Effector CD4-positive, alpha-beta T cell (primary cell): ENCODE data around the gene DHX32.

ENCODE experiments used
- DNase-seq: peaks from one replicate; pipeline ENCODE4 v3.0.0-alpha.2; 2020

Gene DHX32

DNA sequence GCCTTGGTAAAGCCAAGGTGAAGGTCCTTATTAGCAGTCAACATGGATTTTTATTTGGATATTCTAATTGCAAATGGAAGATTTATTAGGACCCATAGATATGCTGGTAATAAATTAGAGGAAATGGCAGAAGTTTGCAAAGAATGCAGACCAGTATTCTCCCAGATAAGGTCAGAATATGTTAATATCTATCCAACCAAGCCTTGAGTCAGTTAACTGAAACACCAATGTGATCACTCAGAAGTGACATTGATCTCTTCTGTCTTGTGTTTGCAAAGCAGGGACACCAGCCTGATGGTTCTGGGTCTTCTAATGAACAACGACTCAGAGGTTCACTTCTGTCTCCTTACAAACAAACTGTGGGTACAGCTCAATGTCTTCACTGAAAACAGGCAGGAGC is 79.5 kb downstream of the DHX32 start:
- no peak for DNase-seq

DNA sequence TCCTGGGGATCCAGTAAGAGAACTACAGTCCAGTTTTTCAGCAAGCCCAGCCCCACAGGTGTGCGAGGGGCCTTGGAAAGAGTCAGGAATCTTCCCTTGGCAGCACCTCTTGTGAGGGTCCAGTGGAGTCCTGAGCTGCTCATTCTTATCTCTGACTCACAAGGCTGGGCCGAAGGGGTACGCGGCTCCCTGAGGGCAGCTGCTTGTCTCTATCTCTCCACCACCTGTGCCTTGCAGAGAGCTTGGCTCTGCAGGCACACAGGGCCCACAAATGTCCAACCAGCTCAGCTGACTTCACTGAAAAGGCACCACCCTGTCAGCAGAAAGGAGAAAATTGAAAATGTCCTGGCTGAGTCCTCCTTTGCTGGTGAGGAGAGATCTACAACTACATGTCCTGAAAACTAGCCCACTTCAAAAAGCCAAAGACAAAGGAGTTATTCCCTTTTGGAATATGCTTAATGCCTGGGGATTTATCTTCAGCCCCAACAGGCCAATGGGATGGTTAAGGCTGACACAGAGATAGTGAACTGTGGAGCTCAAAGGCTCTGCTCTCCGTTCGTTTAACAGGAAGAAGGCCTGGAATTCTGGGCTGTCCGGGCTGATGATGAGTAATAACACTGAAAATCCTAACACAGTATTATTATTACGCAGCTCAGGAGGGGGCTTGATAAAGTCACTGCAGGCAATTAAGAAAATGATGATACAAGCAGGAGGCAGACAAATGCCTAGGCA is 81.5 kb downstream of the DHX32 start:
- DNase-seq, result no peak

DNA sequence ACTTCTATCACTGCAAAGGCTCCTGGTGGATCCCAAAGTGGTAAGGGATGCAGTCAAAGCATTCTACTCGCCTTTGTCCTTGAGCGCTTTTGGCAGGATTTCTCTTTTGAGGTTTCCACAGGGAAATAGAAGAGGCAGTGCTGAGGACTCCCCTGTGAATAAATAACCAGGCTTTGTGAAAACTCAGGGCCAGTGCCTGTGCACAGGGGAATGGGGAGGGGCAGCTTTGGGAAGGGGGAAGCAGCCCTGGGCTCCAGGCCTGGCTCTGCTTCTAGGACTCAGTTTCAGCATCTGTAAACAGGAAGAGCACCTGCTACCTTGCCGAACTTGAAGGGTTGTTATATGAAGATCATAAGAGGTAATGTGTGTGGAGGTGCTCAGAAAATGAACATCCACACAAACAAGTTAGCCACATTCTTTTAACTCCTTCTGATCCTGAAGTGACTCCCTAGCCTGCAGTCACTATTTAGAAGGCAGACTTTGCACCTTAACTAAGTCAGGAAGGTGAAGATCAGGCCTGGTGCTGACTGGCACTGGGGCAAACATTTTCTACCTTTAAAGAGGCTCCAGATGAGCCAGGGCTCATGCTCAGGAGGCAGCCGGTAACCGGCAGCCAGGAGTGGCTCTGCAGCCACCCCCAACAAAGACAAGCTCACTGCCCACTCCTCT is 83.0 kb downstream of the DHX32 start:
- DNase-seq, result no peak

DNA sequence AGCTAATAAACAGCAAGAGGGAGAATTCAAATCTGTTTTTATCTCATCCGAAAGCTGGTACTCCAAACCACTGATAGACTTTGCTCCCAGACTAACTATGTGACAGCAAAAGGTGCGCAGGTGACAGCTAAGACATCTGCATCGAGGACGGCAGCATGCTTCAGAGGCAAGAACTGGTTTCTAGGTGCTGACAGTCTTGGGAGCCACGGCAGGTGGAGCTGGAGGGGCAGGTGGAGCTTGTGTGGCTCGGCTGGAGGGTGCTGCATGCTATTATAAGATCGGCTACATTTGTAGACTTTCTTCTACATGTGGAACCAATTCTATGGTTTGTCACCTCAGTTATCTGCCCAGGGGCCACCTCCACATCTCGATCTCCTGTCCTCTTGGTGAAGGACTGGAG is 83.7 kb downstream of the DHX32 start:
- no peak for DNase-seq

DNA sequence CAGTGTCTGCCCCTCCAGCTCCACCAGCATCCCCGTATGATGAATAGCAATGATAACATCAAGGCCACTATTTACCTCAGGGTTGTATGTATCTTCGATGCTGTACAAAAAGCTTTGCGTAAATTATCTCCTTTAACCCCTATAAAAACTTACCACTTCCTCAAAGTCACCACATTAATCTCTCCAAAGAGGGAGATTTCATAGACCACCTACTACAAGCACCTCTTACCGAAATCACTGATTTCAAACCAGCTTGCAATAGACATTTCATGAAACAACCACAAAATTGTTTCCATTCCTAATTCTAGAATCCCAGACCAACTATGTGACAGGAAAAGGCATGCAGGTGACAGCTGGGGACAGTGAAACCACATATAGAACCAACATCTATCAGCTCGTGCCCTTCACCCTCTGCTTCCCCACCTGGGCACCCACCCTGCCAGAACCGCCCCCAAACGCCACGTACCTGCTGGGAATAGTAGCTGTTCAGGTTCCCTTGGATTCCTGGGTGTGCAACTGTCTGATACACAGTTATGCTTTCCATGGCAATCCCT is 85.4 kb downstream of the DHX32 start:
- DNase-seq, result no peak

DNA sequence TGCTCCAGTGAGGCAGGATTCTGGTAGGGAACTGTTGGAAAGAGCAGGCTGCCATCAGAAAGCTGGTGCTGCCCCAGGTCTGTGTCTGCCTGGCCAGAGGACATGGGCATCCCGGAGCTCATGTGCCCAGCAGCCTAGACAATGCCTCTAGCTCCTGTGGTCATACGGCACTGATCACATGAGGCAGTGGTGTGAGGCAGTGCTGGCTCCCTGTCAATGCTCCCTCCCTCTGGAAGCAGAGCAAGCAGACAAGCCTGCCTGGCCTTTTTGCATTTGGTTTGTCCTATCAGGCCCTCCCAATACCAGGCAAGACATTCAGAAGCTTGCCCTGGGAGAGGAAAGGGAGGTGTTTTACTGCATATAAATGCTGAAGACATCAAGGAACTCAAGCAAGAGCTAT is 86.0 kb downstream of the DHX32 start:
- no peak for DNase-seq

DNA sequence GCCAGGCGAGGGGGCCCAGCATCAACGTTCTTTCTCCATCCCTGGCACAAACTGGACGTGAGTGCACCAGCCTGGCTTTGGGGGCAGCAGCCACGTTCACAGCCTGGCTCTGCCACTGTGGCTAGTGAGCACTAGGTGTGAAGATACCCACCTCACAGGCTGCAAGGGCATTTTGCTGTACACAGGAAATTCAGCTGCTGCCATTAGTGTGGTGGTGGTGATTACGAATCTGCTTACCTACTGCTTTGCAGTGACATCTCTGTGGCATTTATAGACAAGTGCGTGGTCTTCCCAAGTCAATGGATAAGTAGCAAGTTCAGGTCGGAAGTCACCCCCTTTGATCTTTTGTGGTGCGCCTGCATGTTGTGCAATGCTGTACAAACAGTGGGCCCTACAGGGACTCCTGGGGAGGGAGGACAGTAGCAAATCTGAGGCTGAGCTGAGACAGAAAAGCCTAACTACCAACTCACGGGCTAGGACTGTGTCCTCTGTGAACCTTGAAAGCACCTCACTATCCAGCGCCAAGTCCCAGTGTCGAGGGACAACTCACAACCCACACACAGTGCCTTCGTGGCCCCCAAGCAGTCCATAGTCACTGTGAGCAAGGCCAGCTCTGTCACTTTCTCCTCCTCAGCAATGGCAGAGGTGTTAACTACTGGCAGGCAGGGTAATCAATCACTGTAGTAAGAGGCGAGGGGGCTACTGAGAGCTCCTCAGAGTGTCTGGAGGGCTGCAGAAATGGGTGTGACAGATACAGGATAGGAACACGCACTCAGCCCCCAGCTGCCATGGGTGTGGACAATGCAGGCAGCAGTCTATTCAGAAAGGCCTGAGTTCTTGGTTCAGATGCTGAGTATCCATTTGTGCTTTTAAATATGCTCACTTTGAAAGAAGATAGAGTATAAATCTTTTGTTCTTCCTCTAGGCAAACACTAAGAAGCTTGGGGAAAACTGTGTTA is 88.5 kb downstream of the DHX32 start:
- no peak for DNase-seq

DNA sequence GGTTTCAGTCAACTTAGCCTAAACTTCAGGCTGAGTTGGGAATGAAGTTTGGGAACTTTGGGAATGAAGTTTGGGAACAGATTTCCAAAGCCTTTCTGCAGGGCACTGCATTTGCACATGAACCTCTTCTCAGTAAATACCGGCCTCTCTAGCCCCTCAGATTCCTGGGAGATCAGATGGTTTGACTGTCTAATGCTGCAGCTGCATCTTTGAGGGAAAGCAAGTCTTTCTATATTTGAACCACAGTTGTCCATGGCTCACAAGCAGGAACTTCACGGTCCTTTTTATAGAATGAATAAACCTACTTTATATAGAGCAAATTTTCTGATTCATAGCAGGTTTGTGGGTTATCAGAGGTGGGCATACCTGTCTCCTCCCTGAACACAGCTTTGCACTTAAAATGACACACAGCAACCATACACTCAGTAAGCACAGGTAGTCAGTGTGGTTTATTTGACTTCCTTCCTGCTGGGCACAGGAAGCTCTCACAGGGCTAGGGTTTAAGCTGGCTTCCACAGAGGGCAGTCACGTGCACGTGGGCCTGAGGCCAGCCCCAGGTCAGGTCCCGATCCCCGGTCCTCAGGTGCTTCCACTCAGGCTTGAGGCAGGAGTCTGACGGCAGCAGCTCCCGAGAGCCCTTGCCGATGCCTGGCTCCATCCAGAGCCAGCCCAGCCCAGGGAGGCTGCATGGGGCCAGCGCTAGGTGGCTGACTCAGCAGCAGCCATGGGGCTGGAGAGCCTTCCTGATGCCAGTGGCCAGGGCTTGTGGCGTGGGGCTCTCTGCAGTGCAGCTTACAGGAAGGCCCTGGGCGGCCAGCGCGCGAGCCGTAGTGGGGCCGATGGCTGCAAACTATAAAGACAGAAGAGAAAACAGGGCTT is 92.7 kb downstream of the DHX32 start:
- no peak for DNase-seq
